Heart left ventricle (tissue), 13 donors: ENCODE data around the gene IPCEF1.

Experiments
- CTCF ChIP-seq, 12 donors: fragments of 200-600 bp; sonication (generic) in 4 of 12; IDR thresholded peaks; one replicate each; pipeline versions ENCODE4 v1.5.0 to v1.8.0; 2018 to 2022; ENCODE audit warnings: antibody characterized with exemption in 12 of 12, mild to moderate bottlenecking in 5 of 12
- POLR2A ChIP-seq, 2 donors: fragments of 450-650 bp; IDR thresholded peaks; one replicate each; pipeline ENCODE4 v1.6.1; 2017; ENCODE audit warnings: antibody characterized with exemption in 2 of 2, mild to moderate bottlenecking in 2 of 2, moderate library complexity in 2 of 2
- donor health status: ischemic (EF 13 %, LVEDD 7.1; RV severe dilation, severe dysfunction).
- donor health status: DM: no; HTN: yes; CAD: no.
- donor health status: DM: no; HTN: no; CAD: no.
- donor health status: ischemic (EF 25% LVEDD 6.9; RV normal size, moderate dysfunction).
- donor health status: ischemic (EF 25% LVEDD 5.7; RV mildly dilated, moderate dysfunction).
- donor health status: ischemic (EF 35%, LVEDD 5.7; RV mildly dilated, moderate dysfunction).
- donor health status: nonischemic (EF 11% LVEDD 7.7; RV severe dilation, severe dysfunction).
- donor health status: DM: yes; HTN: yes; CAD: no.
- donor health status: PGD.
- donor health status: ischemic (EF 29% LVEDD 5.4; RV normal size, mild dysfunction).
- donor health status: nonischemic (EF 23%, LVEDD 6.1; RV moderate dilation, normal function).

- TF ChIP-seq CTCF (IDR thresholded peaks at IDR 0.05) (no peak), POLR2A (IDR thresholded peaks at IDR 0.05) (no peak)
Observed at GRCh38 chr6:154406301-154406700, 49.7 kb upstream of the IPCEF1 start.
